ENCODE results near the gene ATAD3B.
"Not testable (repeated sequence)": the region's sequence is repeated elsewhere in the genome, so short reads cannot be mapped to it uniquely, and the experiment has no call there.

Gene ATAD3B

GRCh38 chr1:1454286-1455056 lies 17.1 kb upstream of the ATAD3B start:
- WGBS, 2 experiments (ENCODE audit: insufficient coverage in 2 of 2), result 94% methylated on average over 26 to 32 of the region's 41 CpGs
- H3K27ac ChIP-seq (ENCODE audit: low read depth, low read length, severe bottlenecking); H3K36me3 ChIP-seq (ENCODE audit: control insufficient read depth, insufficient read depth, low read length); H3K4me1 ChIP-seq (ENCODE audit: control insufficient read depth, insufficient read depth, low read length, poor library complexity, severe bottlenecking); H3K9me3 ChIP-seq (ENCODE audit: control insufficient read depth, low read length); H3K4me3 ChIP-seq (ENCODE audit: extremely low read depth, insufficient read depth, low read length, poor library complexity, severe bottlenecking): not testable (repeated sequence)

- Histone ChIP-seq H3K27ac (ENCODE audit: low read depth, low read length, severe bottlenecking) (no peak overlapping the region), H3K4me3 (ENCODE audit: extremely low read depth, insufficient read depth, low read length, poor library complexity, severe bottlenecking) (no peak overlapping the region)
- WGBS, 2 experiments (ENCODE audit: insufficient coverage in 2 of 2), result 93 to 97% methylated on average over 15 to 20 of the region's 30 CpGs
These were observed 16.1 kb upstream of the ATAD3B start for GRCh38 chr1:1455366-1455884.

GRCh38 chr1:1455934-1456333 lies 15.6 kb upstream of the ATAD3B start:
- H3K4me1 ChIP-seq (ENCODE audit: control insufficient read depth, insufficient read depth, low read length, poor library complexity, severe bottlenecking); H3K9me3 ChIP-seq (ENCODE audit: control insufficient read depth, low read length); H3K4me3 ChIP-seq (ENCODE audit: extremely low read depth, insufficient read depth, low read length, poor library complexity, severe bottlenecking); H3K27ac ChIP-seq (ENCODE audit: low read depth, low read length, severe bottlenecking); H3K36me3 ChIP-seq (ENCODE audit: control insufficient read depth, insufficient read depth, low read length): not testable (repeated sequence)
- no CpG with 5 or more reads among the region's 15 CpGs for WGBS, 2 experiments (ENCODE audit: insufficient coverage in 2 of 2)

More at GRCh38 chr1:1455366-1455884, 16.1 kb upstream of the ATAD3B start:
- Histone ChIP-seq H3K4me1 (ENCODE audit: control insufficient read depth, insufficient read depth, low read length, poor library complexity, severe bottlenecking) (no peaks in the 10 kb centered on the region), H3K36me3 (ENCODE audit: control insufficient read depth, insufficient read depth, low read length) (no peaks in the 10 kb centered on the region), H3K9me3 (ENCODE audit: control insufficient read depth, low read length) (no peaks in the 10 kb centered on the region)

DNA sequence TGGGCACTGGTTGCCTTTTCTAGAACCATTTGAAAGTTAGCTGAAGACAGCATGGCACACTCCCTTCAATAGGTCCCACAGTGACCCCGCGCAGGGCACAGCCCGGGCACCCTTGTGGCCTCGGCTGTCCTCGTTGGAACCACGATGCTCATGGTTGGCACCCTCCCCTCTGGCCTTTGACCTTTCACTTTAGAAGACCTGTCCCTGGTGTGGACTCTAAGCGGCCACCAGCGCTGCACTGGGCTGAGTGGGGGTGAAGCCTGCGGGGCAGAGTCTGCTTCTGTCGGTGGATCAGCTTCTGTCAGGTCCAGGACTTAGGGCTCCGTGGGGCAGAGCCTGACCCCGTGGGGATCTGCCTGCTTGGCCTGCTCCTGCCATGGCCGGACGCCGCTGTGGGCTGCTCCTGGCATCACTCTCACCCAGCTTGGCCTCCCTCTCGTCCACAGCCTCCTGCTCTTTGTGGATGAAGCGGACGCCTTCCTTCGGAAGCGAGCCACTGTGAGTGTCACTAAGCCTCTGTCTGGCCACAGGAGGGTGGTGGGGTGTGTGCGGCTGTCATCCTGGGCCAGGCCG lies 14.8 kb upstream of the ATAD3B start:
- WGBS, 2 experiments (ENCODE audit: insufficient coverage in 2 of 2), result 88 to 93% methylated on average over 9 to 16 of the region's 22 CpGs
- H3K9me3 ChIP-seq (ENCODE audit: control insufficient read depth, low read length); H3K27ac ChIP-seq (ENCODE audit: low read depth, low read length, severe bottlenecking); H3K4me3 ChIP-seq (ENCODE audit: extremely low read depth, insufficient read depth, low read length, poor library complexity, severe bottlenecking); H3K36me3 ChIP-seq (ENCODE audit: control insufficient read depth, insufficient read depth, low read length); H3K4me1 ChIP-seq (ENCODE audit: control insufficient read depth, insufficient read depth, low read length, poor library complexity, severe bottlenecking): not testable (repeated sequence)

DNA sequence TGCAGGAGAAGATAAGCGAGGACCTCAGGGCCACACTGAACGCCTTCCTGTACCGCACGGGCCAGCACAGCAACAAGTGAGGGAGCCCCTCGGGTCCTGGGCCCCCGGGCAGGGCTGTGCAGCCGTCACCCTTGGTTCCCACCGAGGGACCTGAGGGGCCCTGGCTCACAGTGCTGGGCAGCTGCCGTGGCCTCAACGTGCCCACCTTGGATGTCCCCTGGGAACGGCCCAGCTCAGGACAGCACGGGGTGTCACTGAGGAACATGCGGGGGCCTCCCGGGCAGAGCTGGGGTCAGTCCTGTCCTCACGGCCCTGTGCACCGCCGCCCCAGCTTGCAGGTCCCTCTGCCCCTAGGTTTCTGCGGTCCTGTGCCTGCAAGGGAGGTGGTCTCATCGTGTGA lies 12.4 kb upstream of the ATAD3B start:
- 87 to 94% methylated on average over 5 of the region's 19 CpGs for WGBS, 2 experiments (ENCODE audit: insufficient coverage in 2 of 2)
- not testable (repeated sequence) for H3K4me1 ChIP-seq (ENCODE audit: control insufficient read depth, insufficient read depth, low read length, poor library complexity, severe bottlenecking); H3K9me3 ChIP-seq (ENCODE audit: control insufficient read depth, low read length); H3K4me3 ChIP-seq (ENCODE audit: extremely low read depth, insufficient read depth, low read length, poor library complexity, severe bottlenecking); H3K36me3 ChIP-seq (ENCODE audit: control insufficient read depth, insufficient read depth, low read length); H3K27ac ChIP-seq (ENCODE audit: low read depth, low read length, severe bottlenecking)

DNA sequence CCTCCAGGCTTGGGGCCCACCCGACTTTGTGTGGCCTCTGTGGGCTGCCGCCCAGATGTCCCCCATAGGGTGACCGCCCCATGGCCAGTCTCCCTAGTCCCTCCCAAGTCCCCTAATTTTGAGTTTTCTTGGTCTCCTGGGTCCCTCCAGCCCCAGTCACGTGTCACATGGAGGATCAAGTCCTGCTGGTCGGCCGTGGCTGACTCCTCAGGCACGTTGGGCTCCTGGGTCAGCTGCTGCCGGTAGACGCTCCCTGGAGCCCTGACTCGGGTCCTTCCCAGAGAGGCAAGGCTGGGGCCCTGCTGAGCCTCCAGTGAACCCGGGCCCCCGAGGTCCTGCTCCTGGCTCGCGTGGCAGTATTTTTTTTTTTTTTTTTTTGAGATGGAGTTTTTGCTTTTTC lies 11.9 kb upstream of the ATAD3B start:
- 92% methylated on average over 10 of the region's 14 CpGs; no CpG with 5 or more reads in 1 of the 2 experiments for WGBS, 2 experiments (ENCODE audit: insufficient coverage in 2 of 2)
- not testable (repeated sequence) for H3K4me1 ChIP-seq (ENCODE audit: control insufficient read depth, insufficient read depth, low read length, poor library complexity, severe bottlenecking); H3K4me3 ChIP-seq (ENCODE audit: extremely low read depth, insufficient read depth, low read length, poor library complexity, severe bottlenecking); H3K9me3 ChIP-seq (ENCODE audit: control insufficient read depth, low read length); H3K36me3 ChIP-seq (ENCODE audit: control insufficient read depth, insufficient read depth, low read length); H3K27ac ChIP-seq (ENCODE audit: low read depth, low read length, severe bottlenecking)

- Histone ChIP-seq H3K27ac (ENCODE audit: low read depth, low read length, severe bottlenecking) (no peak overlapping the region), H3K9me3 (ENCODE audit: control insufficient read depth, low read length) (no peaks in the 10 kb centered on the region), H3K36me3 (ENCODE audit: control insufficient read depth, insufficient read depth, low read length) (no peaks in the 10 kb centered on the region), H3K4me1 (ENCODE audit: control insufficient read depth, insufficient read depth, low read length, poor library complexity, severe bottlenecking) (no peaks in the 10 kb centered on the region), H3K4me3 (ENCODE audit: extremely low read depth, insufficient read depth, low read length, poor library complexity, severe bottlenecking) (no peak overlapping the region)
- 93 to 96% methylated on average over 24 to 27 of the region's 27 CpGs for WGBS, 2 experiments (ENCODE audit: insufficient coverage in 2 of 2)
These were observed 10.9 kb upstream of the ATAD3B start for GRCh38 chr1:1460540-1461130.

GRCh38 chr1:1461721-1462317 lies 9.7 kb upstream of the ATAD3B start:
- H3K4me1 ChIP-seq (ENCODE audit: control insufficient read depth, insufficient read depth, low read length, poor library complexity, severe bottlenecking), result no peaks in the 10 kb centered on the region
- 87 to 92% methylated on average over 17 to 18 of the region's 18 CpGs for WGBS, 2 experiments (ENCODE audit: insufficient coverage in 2 of 2)
- H3K9me3 ChIP-seq (ENCODE audit: control insufficient read depth, low read length), result no peaks in the 10 kb centered on the region
- H3K4me3 ChIP-seq (ENCODE audit: extremely low read depth, insufficient read depth, low read length, poor library complexity, severe bottlenecking), result no peak overlapping the region
- no peaks in the 10 kb centered on the region for H3K36me3 ChIP-seq (ENCODE audit: control insufficient read depth, insufficient read depth, low read length)
- H3K27ac ChIP-seq (ENCODE audit: low read depth, low read length, severe bottlenecking), result no peak overlapping the region

DNA sequence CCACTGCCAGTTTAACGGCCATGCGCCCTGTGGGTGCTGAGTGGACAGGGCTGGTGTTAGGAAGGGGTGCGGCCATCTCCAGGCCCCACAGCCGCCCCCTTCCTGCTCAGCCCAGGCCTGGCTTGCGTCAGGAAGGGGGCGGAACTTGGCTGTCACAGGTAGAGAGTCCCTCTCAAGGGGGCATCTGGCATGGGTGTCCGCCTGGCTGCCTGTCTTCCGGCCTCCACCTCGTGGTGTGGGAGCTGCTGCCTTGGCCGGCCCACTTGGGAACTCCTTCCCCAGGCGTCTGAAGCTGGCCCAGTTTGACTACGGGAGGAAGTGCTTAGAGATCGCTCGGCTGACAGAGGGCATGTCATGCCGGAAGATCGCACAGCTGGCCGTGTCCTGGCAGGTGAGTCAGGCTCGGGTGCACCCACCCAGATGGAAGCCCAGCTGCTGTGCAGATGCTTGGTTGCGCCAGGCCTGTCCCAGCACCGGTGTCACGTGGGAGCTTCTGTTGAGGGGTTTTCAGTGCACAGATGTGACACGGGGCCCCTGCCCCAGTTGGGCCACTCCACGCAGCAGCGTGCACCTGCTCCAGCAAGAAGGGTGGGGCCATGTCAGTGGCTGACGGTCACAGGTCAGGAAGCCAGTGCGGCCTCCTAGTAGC lies 9.1 kb upstream of the ATAD3B start:
- no peaks in the 10 kb centered on the region for H3K9me3 ChIP-seq (ENCODE audit: control insufficient read depth, low read length)
- 92 to 94% methylated on average over 25 of the region's 26 CpGs for WGBS, 2 experiments (ENCODE audit: insufficient coverage in 2 of 2)

GRCh38 chr1:1463312-1463711 lies 8.3 kb upstream of the ATAD3B start:
- Histone ChIP-seq H3K27ac (ENCODE audit: low read depth, low read length, severe bottlenecking) (no peak overlapping the region), H3K4me3 (ENCODE audit: extremely low read depth, insufficient read depth, low read length, poor library complexity, severe bottlenecking) (no peak overlapping the region), H3K4me1 (ENCODE audit: control insufficient read depth, insufficient read depth, low read length, poor library complexity, severe bottlenecking) (no peaks in the 10 kb centered on the region), H3K9me3 (ENCODE audit: control insufficient read depth, low read length) (no peaks in the 10 kb centered on the region), H3K36me3 (ENCODE audit: control insufficient read depth, insufficient read depth, low read length) (no peaks in the 10 kb centered on the region)
- 94 to 95% methylated on average over 4 to 6 of the region's 7 CpGs for WGBS, 2 experiments (ENCODE audit: insufficient coverage in 2 of 2)

More for the DNA sequence above, 9.1 kb upstream of the ATAD3B start:
- H3K4me3 ChIP-seq (ENCODE audit: extremely low read depth, insufficient read depth, low read length, poor library complexity, severe bottlenecking), result no peak overlapping the region
- no peaks in the 10 kb centered on the region for H3K36me3 ChIP-seq (ENCODE audit: control insufficient read depth, insufficient read depth, low read length)
- H3K27ac ChIP-seq (ENCODE audit: low read depth, low read length, severe bottlenecking), result no peak overlapping the region
- H3K4me1 ChIP-seq (ENCODE audit: control insufficient read depth, insufficient read depth, low read length, poor library complexity, severe bottlenecking), result no peaks in the 10 kb centered on the region
